ENCODE data around the gene ZNF8. TPM values are rescaled to one million over a fixed set of nuclear protein-coding genes. Genes with fewer than 3 reads are reported as not detected.
A peak's percentile ranks its signal among the peaks of the same experiment; 100 is the strongest.
"Not testable (repeated sequence)": the region's sequence is repeated elsewhere in the genome, so short reads cannot be mapped to it uniquely, and the experiment has no call there.

ZNF8 gene
- 3.7 and 7.1 TPM in 2 replicates for total RNA-seq (2014; rRNA removed; shearing (Covaris generic))

DNA sequence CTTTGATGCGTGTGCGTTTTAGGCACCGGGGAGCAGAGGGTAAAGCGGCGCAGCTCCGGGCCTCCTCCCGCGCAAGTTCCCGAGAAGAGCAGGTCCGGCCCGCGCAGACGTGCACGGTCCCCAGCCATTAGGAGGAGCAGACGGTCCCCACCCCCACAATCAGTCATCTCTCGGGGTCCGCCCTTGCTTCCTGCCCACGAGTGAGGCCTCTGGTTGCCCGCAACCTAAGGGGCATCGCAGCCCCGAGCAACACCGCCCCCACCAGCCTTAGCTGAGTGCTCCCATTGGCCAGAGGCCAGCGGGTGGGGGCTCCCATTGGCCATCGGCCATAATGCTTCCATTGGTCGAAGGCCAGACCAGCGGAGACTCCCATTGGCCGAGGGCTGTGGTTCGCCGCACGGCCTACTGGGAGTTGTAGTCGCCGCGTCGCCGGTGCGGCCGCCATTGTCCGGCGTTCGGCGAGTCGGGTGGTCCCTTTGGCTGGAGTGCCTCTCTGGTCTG, at the start of gene ZNF8:
Gene ZNF8, plus strand, starts transcription at position 415 of the 501 bp plus-strand sequence. CDS start 127 bp downstream, outside the sequence.
- DNase-seq (ENCODE audit: low read depth) = peak; percentile 98

DNA sequence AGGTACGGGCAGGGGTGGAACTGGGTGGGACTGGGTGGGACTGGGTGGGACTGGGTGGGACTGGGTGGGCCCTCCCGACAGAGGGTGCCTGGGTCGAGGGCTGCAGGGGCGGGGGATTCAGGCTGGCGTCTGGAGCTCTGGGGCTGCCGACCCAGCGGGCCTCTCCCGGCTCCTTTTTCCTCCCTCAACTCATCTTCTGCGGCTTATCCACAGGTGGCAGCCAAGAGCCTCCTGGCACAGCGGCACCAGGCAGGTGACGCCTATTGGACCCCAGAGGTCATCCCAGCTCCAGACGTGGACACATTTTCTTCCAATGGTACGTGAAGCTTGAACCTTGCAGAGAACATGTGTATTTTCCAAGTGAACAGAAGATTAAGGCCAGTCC, 49.5 kb upstream of the ZNF8 start:
- DNase-seq (ENCODE audit: low read depth) = peak; percentile 24

DNA sequence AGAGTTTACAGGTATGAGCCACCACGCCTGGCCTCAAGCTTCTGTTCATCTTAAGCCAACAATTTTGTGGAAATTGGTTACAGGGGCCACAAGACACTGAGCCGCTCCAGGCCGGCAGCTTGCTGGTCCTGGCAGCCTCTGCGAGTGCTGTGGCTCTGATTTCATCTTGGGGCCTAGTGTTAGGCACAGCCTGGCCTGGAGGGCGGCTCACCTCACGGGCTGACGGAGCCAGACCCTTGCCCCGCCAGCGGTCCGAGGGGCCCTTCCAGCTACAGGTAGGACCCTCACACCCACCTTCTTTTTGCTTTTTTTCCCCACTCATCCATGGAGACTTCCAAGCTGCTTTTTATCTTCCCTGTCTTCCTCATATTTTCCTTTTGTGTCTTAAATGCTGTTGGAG, 41.4 kb upstream of the ZNF8 start:
- DNase-seq (ENCODE audit: low read depth) = no peak

DNA sequence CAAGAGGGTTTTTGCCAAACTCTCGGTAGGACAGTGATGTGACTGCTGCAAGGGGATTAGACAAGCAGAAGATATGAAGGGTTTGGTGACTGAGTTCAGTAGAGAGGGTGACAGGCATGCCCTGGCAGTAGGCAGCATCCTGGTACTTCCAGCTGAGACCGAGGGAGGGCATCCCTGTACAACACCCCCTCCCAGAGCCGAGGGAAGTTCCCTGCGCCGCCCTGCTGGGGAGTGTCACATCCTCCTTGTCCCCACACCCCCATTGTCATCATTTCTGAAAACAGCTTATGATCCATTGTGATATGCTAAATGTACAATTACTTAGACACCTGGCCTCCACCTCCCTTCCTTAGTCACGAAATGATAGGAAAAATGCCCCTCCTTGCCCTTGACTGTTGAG, 35.4 kb upstream of the ZNF8 start:
- DNase-seq (ENCODE audit: low read depth) = no peak

DNA sequence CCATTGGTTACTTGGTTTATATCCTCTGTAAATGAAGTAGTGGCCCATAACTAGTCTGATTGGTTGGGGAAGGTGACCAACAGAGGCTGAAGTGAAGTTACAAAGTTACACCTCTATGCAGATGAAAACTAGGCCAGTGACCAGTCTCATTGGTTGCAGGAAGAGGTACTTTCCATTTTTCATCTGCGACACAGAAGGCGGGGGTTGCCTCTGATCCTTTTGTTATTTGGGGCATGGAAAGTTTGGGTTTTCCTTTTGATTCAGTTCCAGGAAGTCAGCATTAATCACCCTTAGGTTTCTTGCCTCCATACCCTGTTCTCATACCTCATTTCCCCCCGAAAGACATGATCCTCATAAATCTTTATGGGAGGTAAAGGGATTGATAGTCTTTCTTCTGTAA, 29.9 kb upstream of the ZNF8 start:
- DNase-seq (ENCODE audit: low read depth) = no peak

DNA sequence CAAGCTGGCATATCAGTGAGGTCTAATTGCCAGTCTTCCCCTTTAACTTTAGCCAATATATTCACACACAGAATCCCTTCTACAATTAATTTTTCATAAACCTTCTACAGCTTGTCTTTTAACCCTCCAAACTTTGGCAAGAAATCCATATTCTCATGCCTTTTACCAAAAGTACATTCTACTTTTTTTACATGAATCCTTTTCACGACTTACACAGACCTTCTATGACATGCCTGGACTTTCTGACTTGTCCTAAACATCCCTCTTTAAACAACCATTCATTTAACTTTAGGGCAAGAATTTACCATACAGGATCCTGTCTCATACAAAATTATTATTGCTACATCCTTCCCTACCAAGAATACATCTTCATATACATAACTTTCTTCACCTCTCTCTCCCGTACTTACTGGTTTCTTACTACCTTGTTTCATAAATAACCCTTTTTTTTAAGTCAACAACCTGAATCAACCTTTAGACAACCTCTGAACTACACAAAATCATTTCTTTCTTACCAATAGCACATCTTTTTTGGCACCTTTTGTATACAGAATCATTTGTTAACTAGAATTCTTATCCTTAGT, 26.6 kb upstream of the ZNF8 start:
- peak; percentile 48 for DNase-seq (ENCODE audit: low read depth)

DNA sequence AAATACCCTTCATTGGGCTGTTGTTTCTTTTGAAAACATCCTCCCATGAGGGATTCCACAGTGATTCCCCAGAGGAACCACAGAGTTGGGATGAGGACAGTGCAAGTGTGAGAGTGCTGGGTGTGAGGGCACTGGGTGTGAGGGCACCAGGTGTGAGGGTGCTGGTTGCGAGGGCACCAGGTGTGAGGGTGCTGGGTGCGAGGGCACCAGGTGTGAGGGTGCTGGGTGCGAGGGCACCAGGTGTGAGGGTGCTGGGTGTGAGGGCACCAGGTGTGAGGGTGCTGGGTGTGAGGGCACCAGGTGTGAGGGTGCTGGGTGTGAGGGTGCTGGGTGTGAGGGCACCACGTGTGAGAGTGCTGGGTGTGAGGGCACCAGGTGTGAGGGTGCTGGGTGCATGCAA, 20.5 kb upstream of the ZNF8 start:
- not testable (repeated sequence) for DNase-seq (ENCODE audit: low read depth)

DNA sequence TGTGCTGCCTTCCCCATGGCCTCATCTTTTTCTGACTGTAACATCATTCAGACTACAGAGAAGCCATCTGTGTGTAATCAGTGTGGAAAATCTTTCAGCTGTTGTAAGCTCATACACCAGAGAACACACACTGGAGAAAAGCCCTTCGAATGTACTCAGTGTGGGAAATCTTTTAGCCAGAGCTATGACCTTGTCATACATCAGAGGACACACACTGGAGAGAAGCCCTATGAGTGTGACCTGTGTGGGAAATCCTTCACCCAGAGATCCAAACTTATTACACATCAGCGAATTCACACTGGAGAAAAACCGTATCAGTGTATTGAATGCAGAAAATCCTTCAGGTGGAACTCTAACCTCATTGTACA, 17.2 kb upstream of the ZNF8 start:
- no peak for DNase-seq (ENCODE audit: low read depth)

DNA sequence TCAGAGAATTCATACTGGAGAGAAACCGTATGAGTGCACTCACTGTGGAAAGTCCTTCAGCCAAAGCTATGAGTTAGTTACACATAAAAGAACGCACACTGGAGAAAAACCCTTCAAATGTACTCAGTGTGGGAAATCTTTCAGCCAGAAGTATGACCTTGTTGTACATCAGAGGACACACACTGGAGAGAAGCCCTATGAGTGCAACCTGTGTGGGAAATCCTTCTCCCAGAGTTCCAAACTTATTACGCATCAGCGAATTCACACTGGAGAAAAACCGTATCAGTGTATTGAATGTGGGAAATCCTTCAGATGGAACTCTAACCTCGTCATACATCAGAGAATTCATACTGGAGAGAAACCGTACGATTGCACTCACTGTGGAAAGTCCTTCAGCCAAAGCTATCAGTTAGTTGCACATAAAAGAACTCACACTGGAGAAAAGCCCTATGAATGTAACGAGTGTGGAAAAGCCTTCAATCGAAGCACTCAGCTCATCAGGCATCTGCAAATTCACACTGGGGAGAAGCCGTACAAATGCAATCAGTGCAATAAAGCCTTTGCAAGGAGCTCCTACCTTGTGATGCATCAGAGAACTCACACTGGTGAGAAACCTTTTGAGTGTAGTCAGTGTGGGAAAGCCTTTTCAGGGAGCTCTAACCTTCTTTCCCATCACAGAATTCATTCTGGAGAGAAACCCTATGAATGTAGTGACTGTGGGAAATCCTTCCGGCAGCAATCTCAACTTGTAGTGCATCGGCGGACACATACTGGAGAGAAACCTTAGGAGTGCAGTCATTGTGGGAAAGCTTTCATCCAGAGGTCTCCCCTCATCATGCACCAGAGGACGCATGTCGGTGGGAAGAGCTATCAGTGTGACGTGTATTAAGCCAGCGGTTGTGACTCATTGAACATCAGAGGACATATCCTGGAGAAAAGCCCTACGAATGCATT, 16.5 kb upstream of the ZNF8 start:
- no peak for DNase-seq (ENCODE audit: low read depth)

DNA sequence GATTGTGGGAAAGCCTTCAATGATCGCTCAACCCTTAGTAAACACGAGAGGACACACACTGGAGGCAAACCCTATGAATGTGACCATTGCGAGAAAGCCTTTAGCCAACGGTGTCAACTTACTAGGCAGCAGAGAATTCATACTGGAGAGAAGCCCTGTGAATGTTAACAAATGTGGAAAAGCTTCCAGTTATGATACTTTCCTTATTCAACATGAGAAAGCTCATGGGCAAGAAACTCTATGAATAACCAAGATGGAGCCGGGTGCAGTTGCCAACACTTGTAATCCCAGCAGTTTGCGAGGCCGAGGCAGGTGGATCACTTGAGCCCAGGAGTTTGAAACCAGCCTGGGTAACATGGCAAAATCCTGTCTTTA, 15.8 kb upstream of the ZNF8 start:
- DNase-seq (ENCODE audit: low read depth) = no peak

DNA sequence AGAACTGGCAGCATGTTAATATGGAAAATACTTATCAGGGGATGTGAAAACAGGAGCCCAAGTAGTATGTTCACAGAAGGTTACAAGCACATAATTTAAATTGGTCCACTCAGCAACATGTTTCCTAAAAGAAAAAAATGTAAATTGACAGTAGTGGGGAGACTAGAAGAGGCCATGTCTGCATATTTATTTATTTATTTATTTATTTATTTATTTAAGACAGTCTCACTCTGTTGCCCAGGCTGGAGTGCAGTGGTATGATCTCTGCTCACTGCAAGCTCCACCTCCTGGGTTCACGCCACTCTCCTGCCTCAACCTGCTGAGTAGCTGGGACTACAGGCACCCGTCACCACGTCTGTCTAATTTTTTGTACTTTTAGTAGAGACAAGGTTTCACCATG, 13.7 kb upstream of the ZNF8 start:
- no peak for DNase-seq (ENCODE audit: low read depth)

DNA sequence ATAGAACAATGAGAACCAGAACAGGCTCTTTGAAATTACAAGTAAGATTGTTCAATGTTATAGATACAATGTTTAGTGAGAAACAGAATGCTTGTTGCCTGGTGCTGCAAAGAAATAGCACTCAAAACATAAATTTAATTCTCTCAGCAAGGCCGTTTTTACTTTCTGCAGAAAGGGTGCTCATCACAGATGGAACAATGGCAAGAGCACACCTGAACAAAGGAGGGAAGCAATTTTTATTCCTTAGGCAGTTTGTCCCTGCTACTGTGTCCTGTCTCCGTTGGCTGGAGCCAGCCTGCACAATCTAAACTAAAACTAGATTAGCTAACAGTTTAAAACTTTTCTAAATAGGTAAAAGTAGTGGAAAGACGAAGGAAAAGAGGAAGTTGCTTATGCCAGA, 10.4 kb upstream of the ZNF8 start:
- DNase-seq (ENCODE audit: low read depth) = no peak

DNA sequence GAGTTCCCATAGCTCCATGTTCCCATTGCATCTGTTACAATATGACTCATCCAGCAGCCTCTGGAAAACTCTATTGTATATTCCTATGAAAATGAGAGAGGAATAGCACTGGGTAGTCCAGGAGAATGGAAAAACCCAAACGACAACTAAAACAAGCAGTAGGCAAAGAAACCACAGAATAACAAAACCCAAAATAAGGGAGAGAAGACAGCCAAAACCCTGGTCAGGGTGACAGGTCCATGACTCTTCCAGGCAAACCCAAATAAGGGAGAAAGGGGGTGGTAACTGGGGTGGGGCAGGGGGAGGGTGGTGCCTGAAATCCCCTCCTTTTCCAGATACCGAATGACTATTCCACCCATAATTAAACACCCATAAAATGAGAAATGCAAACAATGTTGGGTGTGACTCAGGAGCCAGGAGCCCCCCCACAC, 4.0 kb upstream of the ZNF8 start:
- peak; percentile 91 for DNase-seq (ENCODE audit: low read depth)

DNA sequence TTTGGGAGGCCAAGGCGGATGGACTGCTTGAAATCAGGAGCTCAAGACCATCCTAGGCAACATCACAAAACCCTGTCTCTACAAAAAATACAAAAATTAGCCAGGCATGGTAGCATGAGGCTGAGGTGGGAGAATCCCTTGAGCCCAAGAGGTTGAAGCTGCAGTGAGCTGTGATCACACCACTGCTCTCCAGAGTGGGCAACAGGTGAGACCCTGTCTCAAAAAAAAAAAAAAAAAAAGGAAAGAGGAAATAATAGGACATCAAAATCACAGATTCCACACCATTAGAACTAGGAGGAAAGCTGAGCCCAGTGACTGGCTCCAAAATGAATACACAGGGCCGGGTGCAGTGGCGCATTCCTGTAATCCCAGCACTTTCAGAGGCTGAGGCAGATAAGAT, 3.2 kb upstream of the ZNF8 start:
- no peak for DNase-seq (ENCODE audit: low read depth)

DNA sequence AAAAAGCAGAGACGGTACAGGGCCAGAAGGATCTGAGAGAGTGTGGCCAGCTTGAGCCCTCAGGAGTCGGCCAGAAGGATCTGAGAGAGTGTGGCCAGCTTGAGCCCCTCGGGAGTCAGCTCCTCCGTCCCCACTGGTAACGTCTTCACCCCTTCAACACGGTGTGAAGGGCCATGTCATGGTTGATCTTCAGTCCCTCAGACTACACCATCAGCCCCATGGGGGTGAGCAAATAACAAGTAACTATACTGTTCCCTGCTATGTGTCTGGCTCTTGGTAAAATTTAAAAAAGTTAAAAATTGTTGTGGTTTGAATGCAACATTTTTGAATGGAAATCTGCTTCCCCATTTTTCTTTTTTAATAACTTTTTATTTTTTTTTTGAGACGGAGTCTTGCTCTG, 1.6 kb upstream of the ZNF8 start:
- DNase-seq (ENCODE audit: low read depth) = no peak

DNA sequence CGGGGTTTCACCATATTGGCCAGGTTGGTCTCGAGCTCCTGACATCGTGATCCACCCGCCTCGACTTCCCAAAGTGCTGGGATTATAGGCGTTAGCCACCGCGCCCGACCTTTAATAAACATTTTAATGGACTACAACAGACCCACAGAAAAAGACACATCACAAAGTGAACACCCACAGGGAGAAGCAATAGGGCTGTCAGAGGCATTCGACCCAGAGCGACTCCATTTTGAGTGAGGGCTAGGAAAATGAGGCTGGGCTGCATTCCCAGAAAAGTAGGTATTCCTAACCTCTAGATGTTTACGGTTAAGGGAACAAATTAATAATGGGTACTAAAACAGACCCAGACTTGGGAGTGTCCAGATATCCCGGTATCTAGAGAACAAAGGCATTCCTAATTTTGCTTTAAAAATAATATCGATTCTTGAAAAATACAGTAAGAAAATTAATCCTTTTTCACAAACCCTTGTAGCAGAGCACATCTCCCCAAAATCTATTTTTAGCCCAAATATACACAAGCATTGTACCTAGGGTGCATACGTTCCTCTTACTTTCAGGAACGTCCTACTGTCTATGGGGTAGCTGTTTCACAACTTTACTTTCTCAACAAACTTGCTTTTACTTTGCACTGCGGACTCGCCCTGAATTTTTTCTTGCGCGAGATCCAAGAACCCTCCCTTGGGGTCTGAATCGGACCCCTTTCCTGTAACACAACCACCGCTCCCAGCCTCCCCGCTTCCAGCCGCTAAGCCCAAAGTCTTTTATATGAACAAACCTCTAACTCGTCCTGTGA, 811 bp upstream of the ZNF8 start:
- no peak for DNase-seq (ENCODE audit: low read depth)

DNA sequence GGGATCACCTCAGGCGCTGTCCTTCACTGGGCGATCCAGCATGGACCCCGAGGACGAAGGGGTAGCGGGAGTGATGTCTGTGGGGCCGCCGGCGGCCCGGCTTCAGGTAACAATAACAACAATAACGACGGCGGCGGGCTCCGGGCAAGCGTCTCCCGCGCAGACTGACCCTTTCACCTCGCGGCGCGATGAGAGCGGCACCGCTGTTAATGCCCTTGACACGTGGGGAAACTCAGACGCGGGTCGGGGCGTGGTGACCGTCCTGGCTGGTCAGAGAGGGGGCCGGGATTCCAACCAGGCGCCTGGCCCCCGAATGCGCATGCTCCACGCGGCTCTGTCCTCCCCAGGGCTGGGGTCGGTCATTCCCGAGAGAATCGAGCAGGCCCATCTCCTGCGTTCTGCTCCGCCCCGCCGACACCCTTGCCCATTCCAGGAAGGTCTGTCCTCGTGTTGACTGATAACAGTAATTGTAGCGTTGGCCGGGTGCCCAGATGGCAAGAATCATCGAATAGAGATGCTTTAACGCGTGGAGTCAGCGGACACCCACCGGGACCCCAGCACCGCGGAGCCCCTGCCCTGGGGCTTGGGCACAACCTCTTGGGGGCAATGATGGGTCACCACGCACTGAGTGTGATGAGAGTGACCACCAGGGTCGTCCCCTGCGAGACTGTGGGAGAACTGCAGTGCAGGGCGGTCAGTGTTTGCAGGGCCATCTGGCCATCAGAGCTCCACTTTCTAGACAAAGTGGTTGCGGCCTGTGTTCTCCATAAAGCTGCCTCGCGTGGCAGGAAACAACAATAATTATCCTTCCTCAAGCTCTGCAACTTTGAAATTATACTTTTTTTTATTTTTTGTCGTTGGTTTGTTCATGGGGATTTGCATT, 528 bp downstream of the ZNF8 start:
- peak; percentile 63 for DNase-seq (ENCODE audit: low read depth)

DNA sequence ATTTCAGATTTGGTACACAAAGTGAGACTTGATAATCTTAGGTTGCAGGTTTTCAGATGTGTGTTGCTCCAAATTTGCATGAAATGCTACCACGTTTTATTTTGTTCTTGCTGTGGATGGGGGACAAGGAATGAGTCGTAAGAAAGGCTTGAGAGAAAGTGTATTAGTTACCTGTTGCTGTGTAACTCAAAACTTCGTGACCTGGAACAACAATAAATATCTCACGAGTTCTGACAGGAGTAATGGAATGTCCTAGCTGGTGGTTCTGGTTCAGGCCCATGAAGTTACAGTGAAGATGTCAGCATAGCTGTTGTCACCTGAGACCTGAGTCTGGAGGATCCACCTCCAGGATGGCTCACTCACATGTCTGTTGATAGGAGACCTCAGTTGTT, 1.2 kb downstream of the ZNF8 start:
- peak; percentile 22 for DNase-seq (ENCODE audit: low read depth)

DNA sequence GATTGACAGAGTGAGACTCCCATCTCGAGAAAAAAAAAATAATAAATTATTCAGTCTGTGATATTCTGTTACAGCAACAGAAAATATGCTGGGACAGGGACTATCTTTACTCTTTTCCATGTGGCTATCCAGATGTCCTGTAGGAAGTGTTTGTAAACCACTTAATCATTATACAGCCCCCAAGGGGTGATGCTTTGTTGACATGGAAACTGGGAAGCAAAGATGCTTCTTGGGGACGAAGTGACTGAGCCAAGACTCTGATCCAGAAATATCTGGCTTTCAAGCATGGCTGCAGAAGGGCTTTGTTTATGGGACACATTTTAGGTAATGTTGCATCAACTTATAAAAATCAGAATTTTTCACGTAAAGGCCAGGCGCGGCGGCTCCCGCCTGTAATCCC, 5.4 kb downstream of the ZNF8 start:
- no peak for DNase-seq (ENCODE audit: low read depth)

DNA sequence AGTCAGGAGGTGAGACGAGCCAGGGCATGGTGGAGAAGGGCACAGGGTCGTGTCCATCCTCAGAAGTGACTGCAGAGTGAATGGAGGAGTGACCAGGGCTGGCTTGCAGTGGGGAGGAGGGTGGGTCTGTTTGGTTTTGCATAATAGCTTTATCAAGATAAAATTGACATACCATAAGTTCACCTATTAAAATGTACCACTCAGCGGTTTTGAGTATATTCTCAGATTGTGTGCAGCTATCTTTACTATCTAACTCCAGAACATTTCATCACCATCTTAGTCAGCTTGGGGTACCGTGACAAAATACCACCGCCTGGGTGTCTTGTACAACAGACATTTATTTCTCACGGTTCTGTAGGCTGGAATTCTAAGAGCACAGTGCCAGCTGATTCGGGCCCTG, 13.2 kb downstream of the ZNF8 start:
- DNase-seq (ENCODE audit: low read depth) = no peak

DNA sequence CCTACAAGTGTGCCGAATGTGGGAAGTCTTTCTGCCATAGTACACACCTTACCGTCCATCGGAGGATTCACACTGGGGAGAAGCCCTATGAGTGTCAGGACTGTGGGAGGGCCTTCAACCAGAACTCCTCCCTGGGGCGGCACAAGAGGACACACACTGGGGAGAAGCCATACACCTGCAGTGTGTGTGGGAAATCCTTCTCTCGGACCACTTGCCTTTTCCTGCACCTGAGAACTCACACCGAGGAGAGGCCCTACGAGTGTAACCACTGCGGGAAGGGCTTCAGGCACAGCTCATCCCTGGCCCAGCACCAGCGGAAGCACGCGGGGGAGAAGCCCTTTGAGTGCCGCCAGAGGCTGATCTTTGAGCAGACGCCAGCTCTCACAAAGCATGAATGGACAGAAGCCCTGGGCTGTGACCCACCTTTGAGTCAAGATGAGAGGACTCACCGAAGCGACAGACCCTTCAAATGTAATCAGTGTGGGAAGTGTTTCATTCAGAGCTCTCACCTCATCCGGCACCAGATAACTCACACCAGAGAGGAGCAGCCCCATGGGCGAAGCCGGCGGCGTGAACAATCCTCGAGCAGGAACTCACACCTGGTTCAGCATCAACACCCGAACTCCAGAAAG, 16.1 kb downstream of the ZNF8 start:
- no peak for DNase-seq (ENCODE audit: low read depth)
